Measurements from ENCODE around the gene CIDEC. TPM values are rescaled to one million over a fixed set of nuclear protein-coding genes. Genes with fewer than 3 reads are reported as not detected.
"Not testable (repeated sequence)": the region's sequence is repeated elsewhere in the genome, so short reads cannot be mapped to it uniquely, and the experiment has no call there.

Gene CIDEC
- total RNA-seq, 1 experiment from 2014 or later: 1.9 TPM

DNA sequence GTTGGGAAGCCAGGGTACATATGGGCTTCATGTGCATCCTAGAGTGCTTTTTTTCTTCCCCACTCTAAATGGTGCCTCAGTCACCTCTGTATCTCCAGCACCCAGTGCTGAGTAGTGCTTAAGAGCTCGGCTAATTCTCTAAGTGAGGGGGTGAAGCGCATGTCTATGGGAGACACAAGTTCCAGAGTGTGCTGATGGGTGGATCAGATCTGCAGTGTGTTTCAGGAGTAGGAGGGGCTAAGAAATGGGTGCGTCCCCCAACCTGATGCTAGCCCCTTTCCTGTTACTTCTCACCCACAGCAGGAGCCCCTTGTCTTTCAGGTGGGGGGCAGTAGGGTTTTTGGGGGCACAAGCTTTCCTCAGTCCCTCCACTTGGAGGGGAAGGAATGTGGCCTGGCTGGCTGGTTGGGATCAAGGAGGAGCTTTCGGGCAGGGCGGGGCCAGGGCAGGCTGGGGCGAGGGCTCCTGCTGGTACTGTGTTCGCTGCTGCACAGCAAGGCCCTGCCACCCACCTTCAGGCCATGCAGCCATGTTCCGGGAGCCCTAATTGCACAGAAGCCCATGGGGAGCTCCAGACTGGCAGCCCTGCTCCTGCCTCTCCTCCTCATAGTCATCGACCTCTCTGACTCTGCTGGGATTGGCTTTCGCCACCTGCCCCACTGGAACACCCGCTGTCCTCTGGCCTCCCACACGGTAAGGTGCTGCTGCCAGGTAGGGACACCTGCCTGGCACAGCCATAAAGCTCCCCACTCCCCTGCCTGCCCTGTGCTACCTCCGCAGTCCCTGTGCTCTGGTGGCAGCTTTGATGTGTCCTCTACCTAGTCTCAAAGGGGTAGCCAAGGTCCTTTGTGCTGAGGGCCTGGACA lies 22.6 kb upstream of the CIDEC start, which contains the start of gene IL17RE:
Gene IL17RE (plus strand): TSS at position 477 of the 866 bp plus-strand sequence. CDS start 85 bp downstream, at position 562.
- POLR2A ChIA-PET: interaction anchor here (0.5 to 2.2 kb wide), 6 partner anchors 10 to 110 kb away, joined by 3 to 30 read pairs (median 8); partner anchors contain the start of genes ARPC4, CRELD1 and IL17RC
- Mint-ChIP-seq H3K27ac (ENCODE audit: unreplicated experiment) (peak within 1 kb of the TSS; percentile 90), H3K36me3 (ENCODE audit: insufficient read depth, unreplicated experiment) (peaks cover 50% of the 10 kb centered on the region), H3K4me1 (ENCODE audit: low read depth, unreplicated experiment) (peaks cover 23% of the 10 kb centered on the region), H3K27me3 (ENCODE audit: insufficient read depth, unreplicated experiment) (no peaks in the 10 kb centered on the region), H3K9me3 (ENCODE audit: unreplicated experiment) (no peaks in the 10 kb centered on the region), H3K4me3 (ENCODE audit: unreplicated experiment) (peak within 1 kb of the TSS; percentile 94)
- CTCF ChIA-PET: interaction anchor here (0.7 to 3.1 kb wide), 5 partner anchors 13 to 44 kb away, joined by 3 to 14 read pairs (median 5); partner anchors contain the start of gene IL17RC
- intact Hi-C loops (cut with micrococcal nuclease; ENCODE audit: unreplicated experiment): loop anchor here (1.0 kb wide), 4 partner anchors 13 to 54 kb away; partner anchors contain the start of gene CRELD1
- DNase-seq: peak; percentile 78 to 79
- BruUV-seq (replicated peaks): no TSS peak
- TF ChIP-seq, protein P1, sequence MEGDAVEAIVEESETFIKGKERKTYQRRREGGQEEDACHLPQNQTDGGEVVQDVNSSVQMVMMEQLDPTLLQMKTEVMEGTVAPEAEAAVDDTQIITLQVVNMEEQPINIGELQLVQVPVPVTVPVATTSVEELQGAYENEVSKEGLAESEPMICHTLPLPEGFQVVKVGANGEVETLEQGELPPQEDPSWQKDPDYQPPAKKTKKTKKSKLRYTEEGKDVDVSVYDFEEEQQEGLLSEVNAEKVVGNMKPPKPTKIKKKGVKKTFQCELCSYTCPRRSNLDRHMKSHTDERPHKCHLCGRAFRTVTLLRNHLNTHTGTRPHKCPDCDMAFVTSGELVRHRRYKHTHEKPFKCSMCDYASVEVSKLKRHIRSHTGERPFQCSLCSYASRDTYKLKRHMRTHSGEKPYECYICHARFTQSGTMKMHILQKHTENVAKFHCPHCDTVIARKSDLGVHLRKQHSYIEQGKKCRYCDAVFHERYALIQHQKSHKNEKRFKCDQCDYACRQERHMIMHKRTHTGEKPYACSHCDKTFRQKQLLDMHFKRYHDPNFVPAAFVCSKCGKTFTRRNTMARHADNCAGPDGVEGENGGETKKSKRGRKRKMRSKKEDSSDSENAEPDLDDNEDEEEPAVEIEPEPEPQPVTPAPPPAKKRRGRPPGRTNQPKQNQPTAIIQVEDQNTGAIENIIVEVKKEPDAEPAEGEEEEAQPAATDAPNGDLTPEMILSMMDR (IDR thresholded peaks at IDR 0.05; ENCODE audit: insufficient read depth in 1 of 2, low read depth in 1 of 2, low read length in 1 of 2, severe bottlenecking in 1 of 2, unreplicated experiment in 1 of 2): no peak
- peaks cover 50% of the 10 kb centered on the region for H3K4me1 ChIP-seq
- H3K27me3 ChIP-seq (replicated peaks; ENCODE audit: control insufficient read depth, insufficient read depth, low read length): no peaks in the 10 kb centered on the region
- peak within 1 kb of the TSS; percentile 54 for H3K4me3 ChIP-seq (ENCODE audit: low read depth, low read length)
- peaks cover 4% of the 10 kb centered on the region for H3K9me3 ChIP-seq
- no peaks in the 10 kb centered on the region; the same call in none of the 2 replicates for H3K36me3 ChIP-seq (ENCODE audit: control insufficient read depth, insufficient read depth, low read length)

DNA sequence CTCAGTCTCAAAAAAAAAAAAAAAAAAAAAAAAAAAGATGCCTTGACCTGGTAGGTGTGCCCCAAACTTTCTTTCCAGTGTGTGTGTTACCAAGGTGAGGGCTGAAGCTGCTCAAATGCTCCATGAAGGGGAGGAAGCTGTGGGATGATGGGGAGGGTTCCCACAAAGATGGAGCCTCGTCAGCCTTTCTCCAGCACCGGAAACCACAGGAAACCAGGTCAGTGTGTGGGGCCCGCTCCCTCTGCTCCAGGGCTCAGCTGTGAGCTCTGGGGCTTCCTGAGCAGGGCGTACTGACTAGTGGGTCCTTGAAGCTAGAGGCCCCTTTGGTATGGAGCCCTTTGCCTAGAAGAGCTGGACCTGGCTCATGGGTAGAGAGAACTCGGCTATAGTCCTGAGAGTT lies 21.9 kb upstream of the CIDEC start:
- H3K4me3 Mint-ChIP-seq (ENCODE audit: unreplicated experiment): peak overlapping the region; percentile 94
- H3K9me3 Mint-ChIP-seq (ENCODE audit: unreplicated experiment): no peaks in the 10 kb centered on the region
- no peak for DNase-seq
- Histone ChIP-seq H3K27me3 (replicated peaks; ENCODE audit: control insufficient read depth, insufficient read depth, low read length) (no peaks in the 10 kb centered on the region), H3K36me3 (ENCODE audit: control insufficient read depth, insufficient read depth, low read length) (no peaks in the 10 kb centered on the region; the same call in none of the 2 replicates), H3K9me3 (peaks cover 4% of the 10 kb centered on the region), H3K4me3 (ENCODE audit: low read depth, low read length) (no peak overlapping the region), H3K4me1 (peaks cover 56% of the 10 kb centered on the region)
- intact Hi-C loops (cut with micrococcal nuclease; ENCODE audit: unreplicated experiment): loop anchor here (1.0 kb wide), 4 partner anchors 13 to 54 kb away; partner anchors contain the start of gene CRELD1
- CTCF ChIA-PET: interaction anchor here (0.7 to 3.1 kb wide), 5 partner anchors 14 to 45 kb away, joined by 3 to 14 read pairs (median 5); partner anchors contain the start of gene IL17RC
- TF ChIP-seq, protein P1 (IDR thresholded peaks at IDR 0.05; ENCODE audit: insufficient read depth in 1 of 2, low read depth in 1 of 2, low read length in 1 of 2, severe bottlenecking in 1 of 2, unreplicated experiment in 1 of 2): no peak
- peaks cover 23% of the 10 kb centered on the region for H3K4me1 Mint-ChIP-seq (ENCODE audit: low read depth, unreplicated experiment)
- no peaks in the 10 kb centered on the region for H3K27me3 Mint-ChIP-seq (ENCODE audit: insufficient read depth, unreplicated experiment)
- POLR2A ChIA-PET: interaction anchor here (0.7 to 2.2 kb wide), 5 partner anchors 10 to 31 kb away, joined by 4 to 30 read pairs (median 12); partner anchors contain the start of genes CRELD1 and IL17RC
- peak overlapping the region; percentile 90 for H3K27ac Mint-ChIP-seq (ENCODE audit: unreplicated experiment)
- BruUV-seq (replicated peaks): no TSS peak
- H3K36me3 Mint-ChIP-seq (ENCODE audit: insufficient read depth, unreplicated experiment): peaks cover 52% of the 10 kb centered on the region

- peak; percentile 60 to 79 for DNase-seq
- H3K9me3 ChIP-seq; H3K4me3 ChIP-seq (ENCODE audit: low read depth, low read length); H3K36me3 ChIP-seq (ENCODE audit: control insufficient read depth, insufficient read depth, low read length); BruUV-seq (replicated peaks); H3K9me3 Mint-ChIP-seq (ENCODE audit: unreplicated experiment); H3K27me3 ChIP-seq (replicated peaks; ENCODE audit: control insufficient read depth, insufficient read depth, low read length); H3K27me3 Mint-ChIP-seq (ENCODE audit: insufficient read depth, unreplicated experiment); intact Hi-C loops (cut with micrococcal nuclease; ENCODE audit: unreplicated experiment): not testable (repeated sequence)
- peaks cover 66% of the 10 kb centered on the region for H3K4me1 ChIP-seq
- peak overlapping the region; percentile 90 for H3K27ac Mint-ChIP-seq (ENCODE audit: unreplicated experiment)
- H3K36me3 Mint-ChIP-seq (ENCODE audit: insufficient read depth, unreplicated experiment): peaks cover 47% of the 10 kb centered on the region
- ChIA-PET CTCF (interaction anchor here (0.7 to 3.1 kb wide), 4 partner anchors 10 to 46 kb away, joined by 3 to 14 read pairs (median 6); partner anchors contain the start of gene JAGN1), POLR2A (interaction anchor here (0.5 to 2.2 kb wide), 8 partner anchors 9 to 69 kb away, joined by 3 to 12 read pairs (median 3); partner anchors contain the start of gene JAGN1)
- H3K4me1 Mint-ChIP-seq (ENCODE audit: low read depth, unreplicated experiment): peaks cover 24% of the 10 kb centered on the region
- peak overlapping the region; percentile 59 for H3K4me3 Mint-ChIP-seq (ENCODE audit: unreplicated experiment)
Measured at GRCh38 chr3:9900965-9901415, 20.9 kb upstream of the CIDEC start.
